GM20000 (cell line): Measurements from ENCODE around the gene EEF2.

ENCODE experiments used
- DNase-seq: peaks from one replicate; pipeline ENCODE4 v3.0.0; 2012; ENCODE audit warnings: low spot score
- TF ChIP-seq, protein P1 (sequence below): IDR thresholded peaks from 2 replicates; pipeline ENCODE4 v1.5.1; 2012; ENCODE audit warnings: mild to moderate bottlenecking, control low read depth; ENCODE audit errors: extremely low read depth, missing control alignments

EEF2 gene

DNA sequence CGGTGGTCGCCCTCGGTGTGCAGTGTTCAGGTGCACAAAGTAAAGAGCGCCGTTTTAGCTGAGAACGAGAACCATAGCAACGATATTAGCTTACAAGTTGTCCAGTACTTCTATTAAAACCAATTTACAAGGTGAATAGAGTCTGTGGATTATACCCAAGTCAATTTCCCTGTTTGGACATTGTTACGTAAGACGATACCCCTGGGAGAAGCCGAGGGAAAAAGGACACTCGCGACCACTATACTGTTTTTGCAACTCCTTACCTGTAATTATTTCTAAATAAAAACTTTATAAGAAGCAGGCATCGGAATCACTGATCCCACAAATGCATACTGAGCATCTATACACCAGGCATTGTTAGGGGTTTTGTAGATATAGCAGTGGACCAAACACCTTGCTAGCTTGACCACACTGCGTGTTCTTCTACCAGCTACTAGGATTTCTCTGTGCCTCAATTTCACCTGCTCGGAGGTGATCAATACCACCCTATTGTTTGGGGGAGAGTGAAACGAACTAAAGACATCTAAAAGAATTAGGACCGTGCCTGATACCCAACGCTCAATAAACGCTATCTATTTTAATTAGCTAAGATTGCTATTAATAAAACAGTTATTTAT, 488 bp upstream of the EEF2 start:
- TF ChIP-seq, protein P1, sequence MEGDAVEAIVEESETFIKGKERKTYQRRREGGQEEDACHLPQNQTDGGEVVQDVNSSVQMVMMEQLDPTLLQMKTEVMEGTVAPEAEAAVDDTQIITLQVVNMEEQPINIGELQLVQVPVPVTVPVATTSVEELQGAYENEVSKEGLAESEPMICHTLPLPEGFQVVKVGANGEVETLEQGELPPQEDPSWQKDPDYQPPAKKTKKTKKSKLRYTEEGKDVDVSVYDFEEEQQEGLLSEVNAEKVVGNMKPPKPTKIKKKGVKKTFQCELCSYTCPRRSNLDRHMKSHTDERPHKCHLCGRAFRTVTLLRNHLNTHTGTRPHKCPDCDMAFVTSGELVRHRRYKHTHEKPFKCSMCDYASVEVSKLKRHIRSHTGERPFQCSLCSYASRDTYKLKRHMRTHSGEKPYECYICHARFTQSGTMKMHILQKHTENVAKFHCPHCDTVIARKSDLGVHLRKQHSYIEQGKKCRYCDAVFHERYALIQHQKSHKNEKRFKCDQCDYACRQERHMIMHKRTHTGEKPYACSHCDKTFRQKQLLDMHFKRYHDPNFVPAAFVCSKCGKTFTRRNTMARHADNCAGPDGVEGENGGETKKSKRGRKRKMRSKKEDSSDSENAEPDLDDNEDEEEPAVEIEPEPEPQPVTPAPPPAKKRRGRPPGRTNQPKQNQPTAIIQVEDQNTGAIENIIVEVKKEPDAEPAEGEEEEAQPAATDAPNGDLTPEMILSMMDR = no peak
- no peak for DNase-seq

DNA sequence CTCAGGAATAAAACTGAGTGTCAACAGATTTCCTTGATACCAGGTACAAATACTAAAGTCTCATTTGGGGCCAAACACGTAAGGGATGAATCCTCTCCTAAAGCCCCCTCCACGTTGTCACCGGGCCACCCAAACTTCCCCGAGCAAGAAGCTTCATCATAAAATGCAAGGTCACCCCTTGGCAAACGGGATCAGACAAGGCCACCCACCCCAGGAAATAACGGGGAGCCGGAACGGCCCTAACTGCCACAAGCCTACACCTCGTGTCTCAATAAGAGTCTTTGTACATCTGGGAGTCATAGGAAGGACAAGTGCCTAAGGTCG, 717 bp downstream of the EEF2 start:
- peak; percentile 6 for DNase-seq
- TF ChIP-seq, protein P1 = no peak

DNA sequence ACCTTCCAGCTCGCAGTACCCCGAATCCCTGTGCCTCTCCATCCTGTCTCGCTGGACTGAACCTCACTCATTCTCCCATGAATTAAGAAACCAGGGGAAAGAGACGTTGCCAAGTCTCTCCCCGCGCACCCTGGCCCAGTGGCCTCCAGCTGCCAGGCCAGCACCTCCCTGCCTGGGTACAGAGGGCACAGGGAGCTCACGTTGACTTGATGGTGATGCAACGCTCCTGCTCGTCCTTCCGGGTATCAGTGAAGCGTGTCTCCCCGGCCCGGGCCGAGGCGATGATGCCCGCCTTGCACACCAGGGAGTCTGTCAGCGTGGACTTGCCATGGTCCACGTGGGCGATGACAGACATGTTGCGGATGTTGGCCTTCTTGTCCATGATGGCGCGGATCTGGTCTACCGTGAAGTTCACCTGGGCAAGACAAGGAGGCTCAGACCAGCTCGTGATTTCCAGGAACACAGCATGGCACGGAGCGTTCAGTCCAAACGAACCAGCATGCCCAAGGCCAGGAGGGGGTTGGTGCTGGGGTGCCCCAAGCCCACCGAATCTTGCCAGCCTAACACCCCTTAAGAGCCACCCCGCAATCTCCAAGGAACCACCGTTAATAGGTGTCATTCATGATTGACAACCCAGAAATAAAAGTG, 1.2 kb downstream of the EEF2 start:
- peak; percentile 50 for DNase-seq

DNA sequence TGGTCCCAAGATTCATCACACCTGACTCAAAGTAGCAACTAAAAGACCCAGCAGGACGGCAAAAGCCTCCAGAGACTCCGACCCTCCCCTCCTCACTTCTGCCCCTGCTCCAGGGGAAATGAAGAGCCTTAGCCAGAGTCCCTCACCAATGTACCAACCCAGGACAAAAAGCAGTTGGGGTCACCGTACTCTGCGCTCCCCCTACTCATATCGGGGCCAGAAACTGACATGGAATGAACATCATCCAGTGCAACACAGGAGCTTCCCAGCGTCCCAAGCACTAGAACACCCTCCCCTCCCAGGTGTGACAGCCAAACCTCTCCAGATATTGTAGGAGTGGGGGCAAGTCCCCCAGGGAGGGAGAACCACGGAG, 1.7 kb downstream of the EEF2 start:
- TF ChIP-seq, protein P1 = no peak
- no peak for DNase-seq

More for the DNA sequence above, 1.2 kb downstream of the EEF2 start:
- TF ChIP-seq, protein P1 = no peak

DNA sequence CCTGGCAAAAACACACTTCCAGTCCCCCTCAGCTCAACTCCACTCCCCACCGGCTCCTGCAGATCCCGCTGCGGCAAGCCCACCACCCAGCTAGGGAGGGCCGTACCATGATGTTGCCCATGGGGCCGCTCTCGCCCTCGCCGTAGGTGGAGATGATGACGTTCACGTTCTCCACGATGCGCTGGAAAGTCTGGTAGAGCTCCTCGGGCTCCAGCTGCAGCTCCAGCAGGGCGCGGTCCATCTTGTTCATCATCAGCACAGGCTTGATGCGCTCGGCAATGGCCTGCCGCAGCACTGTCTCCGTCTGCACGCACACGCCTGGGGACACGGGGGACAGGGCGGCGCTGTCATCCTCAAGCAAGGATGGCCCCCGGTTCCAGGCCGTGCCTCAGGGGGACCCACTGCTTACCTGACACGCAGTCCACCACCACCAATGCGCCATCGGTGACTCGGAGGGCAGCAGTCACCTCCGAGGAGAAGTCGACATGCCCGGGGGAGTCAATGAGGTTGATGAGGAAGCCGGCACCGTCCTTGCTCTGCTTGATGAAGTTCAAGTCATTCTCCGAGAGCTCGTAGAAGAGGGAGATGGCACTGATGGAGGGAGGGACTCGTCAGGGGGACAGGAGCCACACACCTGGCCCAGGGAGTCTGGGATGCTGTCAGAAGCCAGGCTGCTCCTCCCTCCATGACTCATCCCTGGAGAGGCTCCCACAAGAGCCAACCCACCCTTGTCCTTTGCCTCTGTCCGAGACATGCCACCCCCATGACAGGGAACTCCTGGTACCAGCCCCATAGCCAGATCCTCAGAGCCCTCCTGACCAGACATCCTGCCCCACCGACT, 2.3 kb downstream of the EEF2 start:
- no peak for DNase-seq
- TF ChIP-seq, protein P1 = no peak

DNA sequence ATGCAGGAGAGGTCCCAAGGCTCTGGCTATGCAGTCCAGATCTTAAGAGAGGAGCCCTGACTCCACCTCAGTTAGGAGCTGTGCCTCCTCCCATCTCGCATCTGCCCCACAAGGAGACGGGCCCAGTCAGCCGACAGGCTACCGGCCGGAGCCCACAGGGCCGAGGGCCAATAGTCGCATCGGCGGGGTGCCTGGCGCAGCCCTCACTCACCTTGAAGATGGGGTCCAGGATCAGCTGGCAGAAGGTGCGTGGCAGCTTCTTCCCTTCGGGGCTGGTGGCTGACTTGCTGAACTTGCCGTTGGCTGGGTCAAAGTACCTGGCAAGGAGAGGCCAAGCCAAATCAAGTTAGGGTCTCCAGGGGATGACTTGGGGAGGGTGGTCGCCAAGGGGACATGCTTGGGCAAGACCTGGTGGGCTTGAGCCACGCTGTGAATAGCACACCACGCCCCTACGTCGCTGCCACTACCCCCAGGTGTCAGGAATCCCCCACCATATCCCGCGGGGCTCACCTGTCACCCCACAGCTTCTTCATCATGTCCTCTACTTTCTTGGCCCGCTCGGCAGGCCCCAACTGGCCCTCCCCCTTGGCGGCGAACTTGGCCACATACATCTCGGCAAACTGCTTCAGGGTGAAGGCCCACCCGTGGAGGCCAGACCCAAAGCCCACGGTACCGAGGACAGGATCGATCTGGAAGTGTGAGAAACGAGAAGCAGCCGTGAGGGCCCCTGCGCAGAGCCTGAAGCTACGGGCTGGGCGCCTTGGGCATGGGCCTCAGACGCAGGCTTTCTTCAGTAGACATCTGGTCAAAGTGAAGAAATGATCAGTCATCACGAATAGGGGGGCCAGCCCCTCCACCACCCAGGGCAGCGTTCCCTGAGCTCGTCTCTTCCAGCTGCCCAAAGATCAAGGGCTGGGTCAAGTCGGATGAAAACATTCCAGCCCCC, 3.3 kb downstream of the EEF2 start:
- TF ChIP-seq, protein P1 = no peak
- no peak for DNase-seq
